ENCODE results near the gene ADCY5.
A peak's percentile ranks its signal among the peaks of the same experiment; 100 is the strongest.

ADCY5 gene

DNA sequence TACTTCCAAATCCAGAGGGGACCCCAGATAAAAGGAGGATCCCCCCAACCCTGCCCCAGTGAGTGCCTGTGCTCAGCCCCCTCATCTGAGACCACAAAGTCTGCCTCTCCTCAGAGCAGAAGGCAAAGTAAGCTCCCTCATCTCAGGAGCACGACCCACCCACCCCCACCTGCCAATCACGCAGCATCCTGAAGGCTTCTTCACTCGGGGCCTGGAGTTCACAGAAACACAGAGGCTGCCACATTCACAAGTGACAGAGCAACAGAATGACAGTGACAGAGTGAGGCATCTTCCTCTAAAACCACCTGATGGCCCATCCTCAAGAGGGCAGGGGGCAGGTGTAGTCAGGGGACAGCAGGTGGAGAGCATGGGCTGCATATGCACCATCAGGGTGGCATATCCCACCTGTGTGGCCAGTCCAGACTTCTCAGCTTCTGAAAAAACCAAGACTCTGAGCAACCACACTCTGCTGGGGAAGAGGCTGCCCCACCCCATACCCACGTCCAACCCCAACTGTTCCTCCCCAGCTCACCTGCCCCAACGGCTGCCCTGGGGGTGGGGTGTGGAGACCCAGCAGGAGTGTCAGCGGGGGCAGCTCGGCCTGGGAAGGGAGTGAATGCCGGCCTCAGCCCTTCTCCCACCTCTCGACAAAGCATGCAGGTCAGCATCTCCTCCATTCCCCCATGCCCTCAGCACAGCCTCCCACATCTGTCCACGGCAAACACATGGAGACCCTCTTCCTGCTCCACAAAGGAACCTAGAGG lies 19.3 kb downstream of the ADCY5 start:
- no peak for DNase-seq (ENCODE audit: low spot score)

DNA sequence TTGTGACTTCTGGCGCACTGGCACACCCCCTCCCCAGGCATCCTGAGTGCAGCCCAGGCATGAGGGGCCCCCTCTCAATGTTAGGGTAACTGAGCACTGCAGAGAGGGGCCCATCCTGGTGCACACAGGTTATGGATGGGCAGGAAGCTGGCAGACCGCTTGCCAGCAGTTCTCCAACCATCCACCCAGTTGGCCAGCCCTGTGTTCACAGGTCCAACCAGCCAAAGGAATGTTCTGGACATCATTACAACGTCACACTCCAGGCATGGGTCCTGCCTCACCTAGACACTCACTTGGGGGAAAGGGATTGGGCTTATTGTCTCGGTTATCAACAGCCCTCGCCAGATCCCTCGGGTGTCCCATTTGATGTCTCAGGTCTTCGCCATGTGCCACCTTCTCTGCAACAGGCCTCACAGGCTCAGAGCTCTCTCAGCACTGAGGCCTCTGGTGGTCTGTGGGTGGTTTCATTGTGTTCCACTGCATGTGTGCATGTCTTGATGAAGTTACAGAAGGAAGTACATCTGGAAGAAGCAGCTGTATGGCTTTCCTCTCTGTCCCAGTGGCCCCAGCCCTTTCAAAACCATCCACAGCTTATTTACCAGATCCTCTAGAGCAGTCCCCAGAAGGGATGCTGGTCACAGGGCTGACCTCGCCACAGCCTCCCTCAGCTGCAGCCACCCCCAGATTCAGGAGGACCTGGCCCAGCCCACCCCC lies 23.7 kb downstream of the ADCY5 start:
- DNase-seq (ENCODE audit: low spot score) (no peak), FAIRE-seq (no peak)

More for the DNA sequence above, 19.3 kb downstream of the ADCY5 start:
- FAIRE-seq, result no peak

DNA sequence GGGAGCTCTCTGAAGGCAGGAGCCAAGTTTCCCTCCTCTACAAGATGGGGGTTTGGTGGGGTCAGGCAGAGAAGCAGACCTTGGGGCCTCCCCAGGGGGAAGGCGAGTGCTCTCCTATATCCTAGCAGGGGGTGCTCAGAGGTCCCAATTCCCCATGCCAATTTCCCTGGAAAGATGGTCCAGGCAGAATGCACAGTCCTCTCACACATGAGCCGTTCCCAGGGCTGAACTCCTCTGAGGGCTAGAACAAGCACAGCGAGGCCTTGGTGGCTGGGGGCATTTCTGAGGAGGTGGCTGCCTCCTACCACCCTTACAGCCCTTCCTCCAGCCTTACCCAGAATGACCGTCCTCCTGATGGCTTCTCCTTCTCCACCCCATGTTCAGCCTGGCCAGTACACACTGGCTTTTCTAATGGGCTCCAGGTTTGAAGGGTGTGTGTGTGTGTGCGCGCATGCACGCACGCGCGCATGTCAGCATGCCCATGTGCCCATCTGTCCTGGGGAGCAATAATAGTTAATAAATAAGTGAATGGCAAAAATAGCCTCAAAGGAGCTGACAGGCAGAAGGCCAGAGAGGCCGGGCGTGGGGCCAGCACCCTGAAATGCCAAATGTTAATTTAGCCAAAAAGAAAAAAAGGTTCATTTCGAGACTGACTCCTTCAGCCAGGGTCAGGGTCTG lies 24.4 kb downstream of the ADCY5 start:
- no peak for FAIRE-seq
- DNase-seq (ENCODE audit: low spot score), result no peak

DNA sequence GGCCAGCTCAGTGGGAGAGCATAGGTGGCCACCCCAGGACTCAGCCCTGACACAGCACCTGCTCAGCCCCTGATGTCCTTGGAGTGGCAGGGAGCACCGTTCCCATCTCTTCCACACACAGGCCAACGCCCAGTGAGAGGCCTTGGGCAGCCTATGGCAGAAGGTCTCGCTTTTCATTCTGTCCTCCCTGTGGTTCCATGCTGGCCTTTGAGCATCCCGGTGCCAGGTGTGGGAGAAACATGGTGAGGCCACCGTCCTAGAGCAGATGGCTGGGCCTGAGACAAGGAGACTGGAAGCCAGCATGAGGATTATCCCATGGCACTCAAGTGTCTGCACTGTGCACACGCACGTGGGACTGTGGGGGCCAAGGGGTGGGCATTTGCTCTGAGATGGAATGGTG lies 25.1 kb downstream of the ADCY5 start:
- DNase-seq (ENCODE audit: low spot score) (no peak), FAIRE-seq (no peak)

DNA sequence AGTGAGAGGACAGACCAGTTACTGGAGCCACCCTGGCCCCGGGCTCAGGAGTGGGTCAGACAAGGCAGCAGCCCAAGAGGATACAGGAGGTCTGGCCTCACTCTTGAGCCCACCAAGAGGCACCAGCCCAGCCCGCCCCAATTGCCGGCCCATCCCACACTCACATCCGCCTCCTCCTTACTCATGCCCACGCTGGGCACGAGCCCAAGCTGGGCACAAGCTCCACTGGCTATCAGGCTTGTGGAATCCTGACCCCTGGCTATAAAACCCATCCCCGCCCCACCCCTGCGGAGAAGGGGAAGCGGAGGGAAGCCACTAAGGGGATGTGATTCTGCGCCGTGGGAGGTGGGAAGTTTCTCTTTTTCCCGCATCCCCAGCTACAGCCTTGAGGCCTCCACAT lies 25.9 kb downstream of the ADCY5 start:
- FAIRE-seq, result no peak
- no peak for DNase-seq (ENCODE audit: low spot score)

DNA sequence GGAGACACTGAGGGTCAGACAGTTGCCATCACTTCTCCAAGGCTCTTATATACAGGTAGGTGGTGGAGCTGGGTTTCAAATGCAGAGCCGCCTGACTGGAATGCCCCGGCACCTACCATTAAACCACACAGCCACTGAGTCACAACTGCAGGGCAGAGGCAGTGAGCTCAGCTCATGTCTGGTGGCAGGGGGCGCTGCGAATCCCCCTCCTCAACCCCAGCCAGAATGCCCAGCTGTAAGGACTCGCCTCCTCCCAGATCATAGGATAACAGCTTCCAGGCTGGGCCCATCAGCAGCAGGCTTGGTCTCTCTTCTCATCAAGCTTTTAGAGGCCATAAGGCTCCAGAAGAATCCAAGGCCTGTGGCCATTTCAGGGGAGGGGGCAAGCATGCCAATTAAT lies 26.4 kb downstream of the ADCY5 start:
- FAIRE-seq, result no peak
- DNase-seq (ENCODE audit: low spot score), result no peak

DNA sequence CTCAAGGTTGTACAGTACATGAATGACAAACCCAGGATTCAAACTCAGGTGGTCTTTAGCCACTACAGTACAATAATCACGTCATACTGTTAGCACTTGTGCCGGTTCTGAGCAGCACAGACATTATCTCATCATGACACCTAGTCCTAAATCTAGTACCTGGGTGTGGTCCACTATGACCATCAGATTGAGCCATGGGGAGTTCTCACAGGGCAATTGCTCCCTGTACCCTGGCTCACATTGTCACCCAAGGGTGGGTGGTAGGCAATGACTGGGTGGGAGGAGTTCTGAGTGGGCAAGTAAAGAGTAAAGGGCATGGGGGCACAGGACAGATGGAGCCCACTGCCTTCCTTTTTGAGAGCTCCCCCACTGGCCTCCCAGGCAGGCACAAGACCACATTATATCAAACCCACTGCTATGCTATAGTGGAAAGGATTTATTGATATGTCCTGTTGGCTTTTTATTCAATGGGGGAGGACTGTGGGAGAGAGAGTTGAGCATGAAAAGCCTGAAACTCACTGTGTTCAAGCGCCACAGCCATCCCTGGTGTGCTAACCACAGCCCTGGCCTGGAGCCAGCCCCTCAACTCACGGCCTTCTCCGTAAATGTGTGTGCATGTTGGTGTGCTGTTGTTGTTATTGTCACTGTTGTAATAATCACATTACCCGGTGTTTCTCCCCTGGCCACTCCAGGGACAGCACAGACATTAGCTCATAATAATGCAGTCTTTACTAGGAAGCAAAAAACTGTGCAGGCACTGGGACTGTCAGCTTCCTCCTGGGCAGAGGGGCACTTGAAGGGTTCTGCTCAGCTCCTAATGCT lies 27.3 kb downstream of the ADCY5 start:
- DNase-seq (ENCODE audit: low spot score), result no peak

DNA sequence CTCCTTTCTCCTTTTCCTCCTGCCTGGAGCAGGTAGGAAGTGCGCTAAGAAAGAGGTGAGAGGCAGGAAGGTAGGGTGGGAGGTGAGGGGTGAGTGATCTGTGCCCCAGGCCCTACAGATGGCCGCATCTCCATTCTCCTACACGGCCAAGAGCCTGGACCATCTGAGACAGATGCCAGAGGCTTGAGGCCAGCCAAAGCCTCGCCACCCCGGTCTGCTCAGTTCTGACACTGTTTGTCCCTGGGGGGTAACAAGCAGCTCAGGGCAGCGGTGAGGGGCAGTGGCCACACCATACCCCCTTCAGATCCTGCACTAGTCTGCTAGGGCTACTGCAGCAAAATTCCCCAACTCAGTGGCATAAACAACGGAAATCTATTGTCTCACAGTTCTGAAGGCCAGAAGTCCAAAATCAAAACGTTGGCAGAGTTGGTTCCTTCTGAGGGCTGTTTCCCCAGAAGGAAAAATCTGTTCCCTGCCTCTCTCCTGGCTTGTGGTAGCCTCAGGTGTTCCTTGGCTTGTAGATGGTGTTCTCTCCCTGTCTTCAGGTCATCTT lies 28.4 kb downstream of the ADCY5 start:
- DNase-seq (ENCODE audit: low spot score), result no peak
- FAIRE-seq, result no peak

More for the DNA sequence above, 27.3 kb downstream of the ADCY5 start:
- no peak for FAIRE-seq

DNA sequence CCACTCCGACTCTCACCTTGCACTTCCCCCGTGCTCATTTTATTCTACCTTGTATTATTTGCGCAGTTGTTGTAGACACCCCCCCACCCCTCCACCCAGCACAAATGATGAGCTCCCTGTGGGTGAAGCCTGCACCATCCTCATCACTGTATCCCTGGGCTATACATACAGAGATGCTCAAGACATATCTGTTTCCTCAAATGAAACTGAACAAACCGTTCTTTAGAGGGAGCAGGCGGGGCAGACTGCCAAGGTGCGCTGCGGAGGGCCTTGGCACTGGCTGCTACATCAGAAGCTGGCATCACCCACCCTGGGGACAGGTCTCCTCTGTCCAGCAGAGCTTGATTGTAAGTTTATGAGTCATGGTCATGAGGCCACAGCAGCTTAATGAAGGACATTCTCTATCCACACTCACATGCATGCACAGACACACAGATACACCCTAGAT lies 29.0 kb downstream of the ADCY5 start:
- FAIRE-seq (no peak), DNase-seq (ENCODE audit: low spot score) (no peak)

DNA sequence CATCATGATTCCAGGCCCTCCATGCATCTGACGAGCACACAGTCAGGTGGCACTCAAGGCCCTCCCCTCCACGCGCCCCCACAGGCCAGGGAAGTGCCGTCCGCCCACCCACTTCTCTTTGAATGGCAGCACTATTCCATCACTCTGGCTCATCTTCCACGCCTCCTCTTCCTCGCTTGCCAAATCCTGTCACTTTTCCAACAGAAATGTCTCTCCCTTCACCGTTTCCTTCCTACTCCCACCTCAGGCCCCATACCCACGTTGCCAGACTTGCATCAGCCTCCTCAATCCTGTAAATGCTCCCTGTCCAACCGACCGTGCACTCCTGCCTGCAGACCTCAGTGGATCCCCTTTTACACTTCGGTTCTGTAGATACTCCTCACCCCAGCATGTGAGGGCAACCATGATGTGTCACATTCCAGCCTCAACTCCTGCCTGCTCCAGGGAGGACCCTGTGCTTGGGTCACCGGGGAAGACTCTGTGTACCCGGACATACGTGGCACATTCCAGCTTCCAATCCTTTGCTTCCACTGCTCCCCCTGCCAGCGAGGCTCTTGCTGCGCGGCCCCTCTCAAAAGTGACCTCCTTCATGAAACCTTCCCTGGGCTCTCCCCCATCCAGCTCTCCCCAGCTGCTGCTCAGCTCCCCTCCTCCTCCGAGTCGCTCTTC lies 29.6 kb downstream of the ADCY5 start:
- DNase-seq (ENCODE audit: low spot score) (no peak), FAIRE-seq (no peak)

DNA sequence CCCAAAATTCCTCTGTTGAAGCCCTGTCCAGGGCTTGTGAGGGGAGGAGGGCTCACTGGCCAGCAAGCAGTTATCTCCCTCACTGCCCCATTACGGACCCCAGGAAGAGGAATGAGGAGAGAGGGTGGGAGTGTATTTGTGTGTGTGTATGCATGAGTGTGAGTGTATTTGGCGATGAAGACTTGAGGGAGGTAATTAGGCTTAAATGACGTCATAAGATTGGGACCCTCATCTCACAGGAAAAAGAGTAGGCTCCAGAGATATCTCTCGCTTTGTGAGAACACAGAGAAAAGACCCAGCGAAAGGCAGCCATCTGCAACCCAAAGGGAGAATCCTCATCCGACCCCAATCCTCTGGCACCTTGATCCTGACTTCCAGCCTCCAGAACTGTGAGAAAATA lies 32.2 kb downstream of the ADCY5 start:
- DNase-seq (ENCODE audit: low spot score), result no peak
- no peak for FAIRE-seq

DNA sequence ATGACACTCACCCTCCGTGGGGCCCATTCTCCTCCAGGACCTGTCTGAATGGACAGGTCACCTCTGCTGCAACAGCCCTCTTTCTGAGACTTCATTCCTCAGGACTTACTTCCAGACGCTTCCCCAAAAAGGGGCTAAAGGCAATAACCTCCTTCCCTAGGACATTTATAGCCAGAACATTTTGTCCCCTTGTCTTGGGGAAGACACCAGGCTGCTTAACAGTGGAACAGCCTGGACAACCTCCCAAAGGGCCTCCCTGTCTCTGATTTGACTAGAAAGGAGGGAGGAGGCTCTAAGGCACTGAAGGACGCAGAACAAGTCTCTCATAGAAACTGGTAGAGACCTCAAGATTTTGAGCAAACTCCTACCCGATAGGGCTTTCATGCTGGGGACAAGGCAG lies 32.7 kb downstream of the ADCY5 start:
- FAIRE-seq (no peak), DNase-seq (ENCODE audit: low spot score) (no peak)

DNA sequence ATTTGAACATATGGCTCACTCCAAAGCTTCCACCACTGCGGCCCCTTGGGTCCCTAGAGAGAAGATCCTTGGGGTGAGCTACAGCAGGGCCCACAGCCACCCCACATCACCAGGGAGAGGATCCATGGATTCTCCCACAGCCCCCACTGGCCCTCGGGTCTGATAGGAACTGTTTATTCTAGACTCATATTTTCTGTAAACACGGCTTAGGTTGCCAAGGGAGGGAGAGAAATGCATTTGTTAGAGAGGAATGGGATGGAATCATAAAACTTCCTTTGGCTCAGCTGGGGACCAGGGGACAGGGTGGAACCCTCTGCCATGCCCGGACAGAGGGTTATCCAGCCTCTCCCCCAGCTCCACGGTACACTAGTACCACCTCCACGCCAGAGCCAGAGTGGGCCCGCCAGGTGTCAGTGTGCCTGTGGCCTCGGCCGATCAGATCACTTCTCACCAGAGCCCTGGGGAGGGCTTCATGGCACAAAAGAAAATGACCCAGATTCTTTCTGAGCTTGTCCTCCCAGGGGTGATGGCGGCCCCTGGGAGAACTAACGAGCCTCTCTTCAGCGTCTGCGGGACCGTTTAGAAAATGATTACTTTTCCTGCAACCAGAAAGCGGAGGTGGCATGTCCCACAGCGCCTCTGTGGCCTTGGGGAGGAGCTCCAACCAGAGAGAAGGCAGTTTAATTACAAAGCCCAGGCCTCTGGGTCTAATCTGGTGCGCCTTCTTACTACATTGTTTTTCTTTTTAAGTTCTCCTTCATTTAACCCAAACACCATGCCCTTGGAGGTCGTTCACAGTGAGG lies 33.7 kb downstream of the ADCY5 start:
- FAIRE-seq, result no peak
- DNase-seq (ENCODE audit: low spot score), result no peak

DNA sequence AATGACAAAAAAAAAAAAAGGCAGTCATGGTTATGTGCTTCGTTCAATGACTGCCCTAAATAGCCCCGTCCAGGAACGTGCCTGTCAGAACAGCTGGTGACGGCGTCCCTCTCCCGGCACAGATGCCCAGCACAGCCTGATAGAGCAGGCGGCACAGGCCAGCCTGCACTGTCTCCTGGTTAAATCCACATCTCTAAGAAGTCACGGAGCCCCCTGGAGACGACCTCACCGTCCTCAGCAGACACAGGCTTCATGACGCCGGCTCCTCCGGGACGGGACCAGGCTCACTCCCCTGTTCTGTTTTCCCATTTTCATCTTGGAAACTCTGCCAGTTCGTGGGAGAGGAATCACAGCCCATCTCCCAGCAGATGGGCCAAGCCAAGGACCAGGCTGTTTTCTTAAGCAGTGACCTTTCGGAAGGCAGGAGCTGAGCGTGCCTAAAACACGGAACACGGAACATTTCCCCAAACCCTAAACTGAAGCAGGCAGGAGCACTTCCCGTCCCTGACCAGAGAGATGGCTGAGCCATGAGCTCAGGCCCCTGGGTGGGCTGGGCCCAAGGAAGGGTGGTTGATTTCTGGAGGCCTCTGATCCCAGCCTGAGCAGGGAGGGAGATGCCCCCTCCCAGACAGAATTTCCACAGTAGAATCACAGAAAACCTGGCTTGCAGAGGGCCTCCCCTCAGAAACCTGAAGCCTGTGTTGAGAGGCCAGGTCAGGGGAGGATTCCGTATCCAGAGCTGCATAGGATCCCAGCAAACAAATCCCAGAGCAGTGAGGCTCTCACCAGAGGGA lies 35.9 kb downstream of the ADCY5 start:
- DNase-seq (ENCODE audit: low spot score), result no peak
- FAIRE-seq, result no peak

DNA sequence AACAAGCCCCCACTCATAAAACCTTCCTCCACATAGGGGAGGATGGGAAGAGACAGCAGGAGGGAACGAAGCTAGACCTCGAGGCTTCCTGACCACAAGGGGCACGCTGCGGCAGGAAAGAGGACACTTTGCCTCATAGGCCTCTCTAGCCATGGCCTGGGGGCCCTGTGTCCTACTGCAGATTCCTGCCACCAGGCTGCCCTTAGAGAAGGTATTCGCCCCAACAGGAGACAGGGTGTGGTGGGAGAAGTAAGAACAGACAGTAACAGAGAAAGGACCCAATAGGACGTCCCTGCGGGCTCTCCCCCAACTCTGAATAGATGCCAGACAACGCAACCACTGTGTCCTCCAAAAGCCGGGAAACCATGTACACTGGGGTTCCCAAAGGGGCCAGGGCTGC lies 36.8 kb downstream of the ADCY5 start:
- DNase-seq (ENCODE audit: low spot score) (no peak), FAIRE-seq (no peak)

DNA sequence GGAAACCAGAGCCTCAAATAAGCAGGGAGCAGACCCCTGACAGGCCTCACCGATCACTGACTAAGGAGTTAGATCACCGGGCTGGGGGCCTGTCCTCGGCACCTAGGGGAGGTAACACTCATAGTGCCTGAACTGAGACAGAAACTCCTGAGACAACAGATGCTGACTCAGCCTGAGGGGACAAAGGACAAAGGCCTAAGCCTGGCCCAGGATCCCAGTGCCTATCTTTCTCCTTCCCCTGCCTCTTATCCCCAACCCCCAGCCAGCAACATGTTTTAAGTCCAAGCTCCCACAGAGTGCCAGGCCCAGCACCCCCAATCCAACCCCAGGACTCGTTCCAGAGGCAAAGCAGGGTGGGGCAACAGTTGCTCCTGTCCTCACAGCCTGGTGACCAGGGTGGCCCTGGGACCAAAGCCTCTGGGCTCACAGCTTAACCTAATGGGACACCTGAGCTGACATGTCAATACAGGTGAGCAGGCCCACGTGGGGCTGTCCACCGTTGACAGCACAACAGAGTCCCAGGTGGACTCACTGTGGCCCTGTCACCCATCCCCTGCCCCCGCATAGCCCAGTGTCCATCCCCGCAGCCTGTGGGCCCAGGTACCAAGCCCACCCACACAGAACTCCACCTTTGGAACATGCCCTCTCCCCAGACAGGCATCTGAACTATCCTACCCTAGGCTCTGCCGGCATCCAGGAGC lies 37.4 kb downstream of the ADCY5 start:
- no peak for FAIRE-seq
- DNase-seq (ENCODE audit: low spot score), result peak; percentile 69

DNA sequence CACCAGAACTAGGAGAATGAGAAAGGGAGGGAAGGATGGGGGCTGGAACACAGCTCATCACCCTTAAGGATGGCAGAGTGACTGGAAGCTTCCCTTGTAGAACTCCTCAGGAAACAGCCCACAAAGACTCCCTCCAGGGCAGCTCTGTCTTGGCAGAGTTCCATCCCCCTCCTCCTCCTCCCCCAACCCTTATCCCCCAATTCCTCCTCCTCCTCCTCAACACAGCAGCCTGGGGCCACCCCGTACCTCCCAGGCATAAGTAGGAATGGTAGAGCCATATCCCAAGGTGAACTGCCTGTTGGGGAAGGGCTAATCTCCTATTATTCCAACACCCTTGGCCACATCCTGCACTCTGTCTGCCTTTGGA lies 38.8 kb downstream of the ADCY5 start:
- DNase-seq (ENCODE audit: low spot score) (no peak), FAIRE-seq (no peak)

DNA sequence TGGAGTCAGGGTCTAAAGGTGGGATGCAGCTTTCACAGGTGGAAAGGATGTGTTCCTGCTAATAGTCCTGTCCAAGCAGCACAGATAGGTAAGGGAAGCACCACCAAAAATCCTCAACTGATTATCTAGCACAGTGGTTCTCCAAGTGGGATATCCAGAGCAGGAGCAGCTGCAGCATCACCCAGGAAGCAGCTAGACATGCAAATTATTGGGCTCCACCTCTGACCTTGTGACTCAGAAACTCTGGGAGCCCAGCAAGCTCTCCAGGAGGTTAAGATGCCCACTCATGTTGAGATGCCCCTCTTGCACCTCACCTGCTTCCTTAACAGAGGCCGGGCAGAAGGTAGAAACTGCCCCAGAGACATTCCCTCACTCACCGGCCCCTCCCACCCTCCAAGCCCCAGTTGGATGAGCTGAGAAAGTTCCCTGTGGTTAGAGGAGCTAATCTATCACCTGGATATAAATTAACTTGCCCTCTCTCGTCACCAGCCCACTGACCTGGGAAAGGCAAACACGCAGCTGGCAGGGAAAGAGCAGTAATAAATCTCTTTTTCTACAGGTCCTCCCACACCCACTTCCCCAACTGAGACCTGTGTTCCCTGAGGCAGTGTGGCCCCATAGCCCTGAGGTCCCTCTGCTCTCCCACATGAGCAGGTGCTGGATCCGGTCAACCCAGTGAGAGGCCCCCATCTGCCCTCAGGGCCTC lies 39.3 kb downstream of the ADCY5 start:
- DNase-seq (ENCODE audit: low spot score) (peak; percentile 71), FAIRE-seq (peak; percentile 90)
